Nephron (organoid): ENCODE data around the gene COL8A1.

Source experiments
- H3K27ac Mint-ChIP-seq, 3 experiments: 2 replicates each; pipeline ENCODE4 v1.8.0; 2020; ENCODE audit warnings: mixed read lengths in 3 of 3, mild to moderate bottlenecking in 2 of 3, moderate library complexity in 1 of 3
- H3K27me3 Mint-ChIP-seq: 2 replicates; pipeline ENCODE4 v1.8.0; 2021; ENCODE audit warnings: low read depth, mild to moderate bottlenecking, moderate library complexity, mixed read lengths
- H3K36me3 Mint-ChIP-seq: 2 replicates; pipeline ENCODE4 v1.8.0; 2020; ENCODE audit warnings: low read depth, mixed read lengths
- H3K4me1 Mint-ChIP-seq: 2 replicates; pipeline ENCODE4 v1.8.0; 2020; ENCODE audit warnings: mixed read lengths
- H3K4me3 Mint-ChIP-seq, 3 experiments: 2 replicates each; pipeline ENCODE4 v1.8.0; 2020; ENCODE audit warnings: mild to moderate bottlenecking in 3 of 3, mixed read lengths in 3 of 3, moderate library complexity in 2 of 3
- H3K9me3 Mint-ChIP-seq: 2 replicates; pipeline ENCODE4 v1.8.0; 2020; ENCODE audit warnings: mixed read lengths
- TF ChIP-seq, protein P1 (sequence below), 3 experiments: fragments of 200-600 bp; sonication (generic); IDR thresholded peaks; one replicate each; pipeline ENCODE4 v1.5.0; 2021; ENCODE audit warnings: antibody characterized with exemption in 3 of 3; ENCODE audit not compliant: unreplicated experiment in 3 of 3

The COL8A1 gene

DNA sequence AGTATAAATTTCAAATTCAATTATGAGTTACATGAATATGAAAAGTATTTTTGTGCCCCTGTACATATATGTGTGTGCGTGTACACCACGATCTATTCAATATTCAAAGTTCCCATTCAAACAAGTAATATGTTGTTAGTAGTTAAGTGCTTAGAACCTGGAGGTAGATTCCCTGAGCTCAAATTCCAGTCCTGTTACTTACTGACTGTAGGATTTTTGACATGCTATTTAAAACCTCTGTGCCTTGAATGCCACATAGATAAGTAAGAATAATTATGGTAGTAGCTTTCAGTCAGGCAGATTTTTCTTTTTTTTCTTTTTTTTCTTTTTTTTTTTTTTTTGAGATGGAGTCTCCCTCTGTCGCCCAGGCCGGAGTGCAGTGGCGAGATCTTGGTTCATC, 126.0 kb downstream of the COL8A1 start:
- Mint-ChIP-seq H3K4me1 (peaks cover 32% of the 10 kb centered on the region), H3K9me3 (no peaks in the 10 kb centered on the region), H3K27me3 (no peaks in the 10 kb centered on the region), H3K27ac (no peak overlapping the region), H3K4me3 (no peak overlapping the region), H3K36me3 (no peaks in the 10 kb centered on the region)
- TF ChIP-seq, protein P1, sequence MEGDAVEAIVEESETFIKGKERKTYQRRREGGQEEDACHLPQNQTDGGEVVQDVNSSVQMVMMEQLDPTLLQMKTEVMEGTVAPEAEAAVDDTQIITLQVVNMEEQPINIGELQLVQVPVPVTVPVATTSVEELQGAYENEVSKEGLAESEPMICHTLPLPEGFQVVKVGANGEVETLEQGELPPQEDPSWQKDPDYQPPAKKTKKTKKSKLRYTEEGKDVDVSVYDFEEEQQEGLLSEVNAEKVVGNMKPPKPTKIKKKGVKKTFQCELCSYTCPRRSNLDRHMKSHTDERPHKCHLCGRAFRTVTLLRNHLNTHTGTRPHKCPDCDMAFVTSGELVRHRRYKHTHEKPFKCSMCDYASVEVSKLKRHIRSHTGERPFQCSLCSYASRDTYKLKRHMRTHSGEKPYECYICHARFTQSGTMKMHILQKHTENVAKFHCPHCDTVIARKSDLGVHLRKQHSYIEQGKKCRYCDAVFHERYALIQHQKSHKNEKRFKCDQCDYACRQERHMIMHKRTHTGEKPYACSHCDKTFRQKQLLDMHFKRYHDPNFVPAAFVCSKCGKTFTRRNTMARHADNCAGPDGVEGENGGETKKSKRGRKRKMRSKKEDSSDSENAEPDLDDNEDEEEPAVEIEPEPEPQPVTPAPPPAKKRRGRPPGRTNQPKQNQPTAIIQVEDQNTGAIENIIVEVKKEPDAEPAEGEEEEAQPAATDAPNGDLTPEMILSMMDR (IDR thresholded peaks at IDR 0.05; ENCODE audit: unreplicated experiment in 3 of 3) = no peak

DNA sequence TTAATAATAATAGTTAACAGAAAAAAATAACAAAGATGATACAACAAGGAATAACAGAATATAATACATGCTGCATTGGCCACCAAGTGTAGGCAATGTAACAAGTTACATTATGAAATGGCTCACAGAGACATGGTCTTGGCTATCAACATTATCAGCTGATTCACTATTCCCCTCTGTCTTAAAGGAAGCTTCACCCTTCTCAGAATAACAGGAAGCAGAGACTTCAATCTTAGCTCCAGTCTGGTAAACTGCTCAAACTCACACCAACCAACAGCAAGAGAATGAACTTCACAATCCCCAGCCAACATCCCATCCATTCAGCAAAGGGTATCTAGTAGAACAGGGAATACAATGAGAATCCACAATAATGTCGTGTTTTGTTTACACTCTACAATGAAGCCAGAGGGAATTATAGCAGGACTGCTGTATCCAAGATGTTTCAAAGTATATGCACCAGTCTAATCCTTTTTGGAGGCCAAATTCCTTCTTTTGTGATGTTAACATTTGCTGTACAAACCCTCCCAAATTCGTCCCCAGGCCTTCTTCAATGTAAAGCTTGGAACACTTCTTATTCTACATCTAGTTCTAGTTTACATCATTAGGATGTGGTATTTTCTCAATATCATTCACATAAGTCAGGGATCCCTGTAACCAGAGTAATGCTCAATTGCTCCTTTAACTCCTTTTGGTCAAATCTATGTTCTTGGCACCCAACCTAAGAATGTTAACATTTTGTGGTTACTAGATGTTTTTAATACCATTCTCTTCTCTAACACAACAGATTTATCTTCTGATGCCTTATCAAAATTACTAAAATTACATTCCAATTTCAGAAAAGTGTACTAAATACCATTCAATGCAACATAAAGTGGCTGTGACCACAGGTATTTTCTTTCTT, 126.9 kb downstream of the COL8A1 start:
- Mint-ChIP-seq H3K4me1 (peaks cover 28% of the 10 kb centered on the region), H3K9me3 (no peaks in the 10 kb centered on the region), H3K27me3 (no peaks in the 10 kb centered on the region), H3K27ac (no peak overlapping the region), H3K4me3 (no peak overlapping the region), H3K36me3 (no peaks in the 10 kb centered on the region)
- TF ChIP-seq, protein P1 (IDR thresholded peaks at IDR 0.05; ENCODE audit: unreplicated experiment in 3 of 3) = no peak

DNA sequence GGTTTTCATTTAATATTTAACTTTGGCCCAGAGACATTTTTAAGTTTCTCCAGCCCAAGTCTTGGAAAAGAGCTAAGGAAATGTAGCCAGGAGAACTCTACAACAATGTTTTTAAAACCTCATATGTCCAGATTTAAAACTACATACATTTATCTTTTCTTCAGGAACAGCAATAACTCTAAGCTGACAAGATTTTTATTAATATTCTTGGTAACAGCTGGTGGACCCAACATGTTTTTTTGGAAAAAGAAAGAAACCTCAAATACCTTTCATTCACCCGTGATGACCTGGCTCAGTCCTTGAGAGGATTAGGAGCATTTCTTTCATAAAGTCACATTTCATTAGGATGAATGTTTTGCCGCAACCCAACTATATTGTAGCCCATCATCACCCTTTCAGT, 128.9 kb downstream of the COL8A1 start:
- H3K4me1 Mint-ChIP-seq = peaks cover 13% of the 10 kb centered on the region
- peak overlapping the region in 2 of 3 experiments; percentile 39 to 65 for H3K27ac Mint-ChIP-seq
- no peak overlapping the region for H3K4me3 Mint-ChIP-seq
- H3K27me3 Mint-ChIP-seq = no peaks in the 10 kb centered on the region
- TF ChIP-seq, protein P1 (IDR thresholded peaks at IDR 0.05; ENCODE audit: unreplicated experiment in 3 of 3) = no peak
- H3K9me3 Mint-ChIP-seq = no peaks in the 10 kb centered on the region
- H3K36me3 Mint-ChIP-seq = no peaks in the 10 kb centered on the region

DNA sequence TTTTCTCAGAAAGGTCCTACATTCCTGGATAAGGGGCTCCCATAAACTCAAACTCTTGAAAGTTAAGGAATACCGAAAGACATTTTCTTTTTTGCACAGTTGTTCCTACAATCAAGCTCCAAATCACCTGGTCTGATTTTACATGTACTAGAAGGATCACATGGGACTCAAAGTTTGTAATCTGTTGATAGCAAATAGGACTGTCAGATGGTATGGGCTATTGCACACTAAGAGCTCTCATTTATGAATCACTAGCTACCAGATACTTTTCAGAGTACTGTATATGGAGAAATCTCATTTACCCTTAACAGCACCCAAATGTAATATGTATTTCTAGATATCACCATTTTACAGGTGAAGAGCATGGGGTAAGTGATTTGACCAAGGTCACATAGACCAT, 129.7 kb downstream of the COL8A1 start:
- Mint-ChIP-seq H3K27me3 (no peaks in the 10 kb centered on the region), H3K9me3 (no peaks in the 10 kb centered on the region), H3K4me1 (peaks cover 11% of the 10 kb centered on the region), H3K36me3 (no peaks in the 10 kb centered on the region), H3K4me3 (no peak overlapping the region), H3K27ac (no peak overlapping the region)
- TF ChIP-seq, protein P1 (IDR thresholded peaks at IDR 0.05; ENCODE audit: unreplicated experiment in 3 of 3) = no peak

DNA sequence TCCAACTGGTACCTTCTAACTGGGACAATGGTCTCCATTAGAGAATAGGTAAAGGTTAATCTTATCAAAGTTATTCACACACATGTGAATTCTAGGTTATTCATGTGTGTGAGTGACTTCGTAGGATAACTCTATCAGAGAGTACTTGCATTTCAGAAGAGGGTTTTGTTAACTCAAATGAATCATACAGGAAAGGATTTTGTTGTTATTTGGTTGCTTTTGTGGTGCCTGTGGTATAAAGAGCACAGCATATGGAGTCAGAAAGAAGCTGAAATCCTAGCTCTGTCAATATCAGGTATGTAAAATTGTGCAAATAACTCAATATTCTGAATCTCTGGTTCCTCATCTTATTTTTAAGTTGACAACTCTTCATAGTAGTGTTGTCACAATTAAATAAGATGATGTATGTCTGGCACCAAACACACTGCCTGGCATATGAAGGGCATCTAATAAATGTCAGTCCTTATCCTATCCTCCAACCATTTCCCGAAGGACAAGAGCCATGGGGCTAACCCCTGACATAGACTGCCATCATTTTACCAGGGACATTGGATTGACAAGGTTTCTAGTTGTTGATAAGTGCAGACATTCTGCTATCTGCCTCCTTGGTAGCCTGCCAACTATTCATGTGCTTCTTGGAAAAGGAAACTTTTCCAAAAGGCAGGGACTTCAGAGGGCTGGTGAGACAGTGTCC, 130.6 kb downstream of the COL8A1 start:
- TF ChIP-seq, protein P1 (IDR thresholded peaks at IDR 0.05; ENCODE audit: unreplicated experiment in 3 of 3) = no peak
- no peaks in the 10 kb centered on the region for H3K9me3 Mint-ChIP-seq
- peaks cover 11% of the 10 kb centered on the region for H3K4me1 Mint-ChIP-seq
- H3K27ac Mint-ChIP-seq = no peak overlapping the region
- H3K36me3 Mint-ChIP-seq = no peaks in the 10 kb centered on the region
- no peak overlapping the region for H3K4me3 Mint-ChIP-seq
- no peaks in the 10 kb centered on the region for H3K27me3 Mint-ChIP-seq
